ENCODE results near the gene TFDP1.
A peak's percentile ranks its signal among the peaks of the same experiment; 100 is the strongest.
"Not testable (repeated sequence)": the region's sequence is repeated elsewhere in the genome, so short reads cannot be mapped to it uniquely, and the experiment has no call there.

Gene TFDP1

DNA sequence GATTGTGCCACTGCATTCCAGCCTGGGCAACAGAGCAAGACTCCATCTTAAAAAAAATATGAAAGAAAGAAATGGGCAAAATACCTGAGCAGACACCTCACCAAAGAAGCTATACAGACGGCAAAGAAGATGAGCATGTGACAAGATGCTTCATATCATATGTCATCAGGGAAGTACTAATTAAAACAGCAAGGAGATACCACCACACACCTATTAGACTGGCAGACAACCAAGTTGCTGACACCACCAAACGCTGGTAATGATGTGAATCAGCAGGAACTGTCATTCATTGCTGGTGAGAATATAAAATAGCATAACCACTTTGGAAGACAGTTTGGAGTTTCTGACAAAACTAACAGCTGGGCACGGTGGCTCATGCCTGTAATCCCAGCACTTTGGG lies 11.5 kb upstream of the TFDP1 start:
- DNase-seq: no peak

DNA sequence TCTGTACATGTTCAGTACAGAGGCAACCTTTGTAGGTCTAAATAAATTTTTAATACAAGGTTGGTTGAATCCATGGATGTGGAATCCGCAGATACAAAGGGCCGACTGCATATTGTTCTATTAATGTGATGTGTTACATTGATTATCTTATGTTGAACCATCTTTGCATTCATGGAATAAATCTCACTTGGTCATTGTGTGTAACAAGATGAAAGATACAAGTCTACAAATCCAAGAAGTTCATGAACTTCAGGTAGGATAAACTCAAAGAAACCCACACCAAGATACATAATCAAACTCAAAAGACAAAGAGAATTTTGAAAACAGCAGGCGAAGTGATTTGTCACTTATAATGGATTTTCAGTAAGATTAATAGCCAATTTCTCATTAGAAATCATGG lies 8.0 kb upstream of the TFDP1 start:
- DNase-seq: no peak

DNA sequence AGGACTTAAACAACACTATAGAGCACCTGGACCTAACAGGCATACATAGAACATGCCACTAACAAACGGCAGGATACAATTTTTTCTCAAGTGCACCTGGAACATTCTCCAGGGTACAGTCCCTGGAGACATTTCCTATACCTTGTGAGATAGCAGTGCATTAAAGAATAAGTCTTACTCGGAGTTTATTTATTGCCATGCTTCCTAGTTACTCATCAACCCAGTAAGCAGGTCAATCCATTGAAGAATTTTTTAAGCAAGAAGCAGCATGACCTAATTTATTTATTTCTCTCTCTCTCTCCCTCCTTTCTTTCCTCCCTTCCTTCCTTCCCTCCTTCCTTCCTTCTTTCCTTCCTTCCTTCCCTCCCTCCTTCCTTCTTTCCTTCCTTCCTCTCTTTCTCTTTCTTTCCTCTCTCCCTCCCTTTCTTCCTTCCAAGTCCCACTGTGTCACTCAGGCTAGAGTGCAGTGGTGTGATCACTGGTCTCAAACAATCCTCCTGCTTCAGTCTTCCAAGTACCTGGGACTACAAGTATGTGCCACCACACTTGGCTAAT lies 6.6 kb upstream of the TFDP1 start:
- no peak for DNase-seq

DNA sequence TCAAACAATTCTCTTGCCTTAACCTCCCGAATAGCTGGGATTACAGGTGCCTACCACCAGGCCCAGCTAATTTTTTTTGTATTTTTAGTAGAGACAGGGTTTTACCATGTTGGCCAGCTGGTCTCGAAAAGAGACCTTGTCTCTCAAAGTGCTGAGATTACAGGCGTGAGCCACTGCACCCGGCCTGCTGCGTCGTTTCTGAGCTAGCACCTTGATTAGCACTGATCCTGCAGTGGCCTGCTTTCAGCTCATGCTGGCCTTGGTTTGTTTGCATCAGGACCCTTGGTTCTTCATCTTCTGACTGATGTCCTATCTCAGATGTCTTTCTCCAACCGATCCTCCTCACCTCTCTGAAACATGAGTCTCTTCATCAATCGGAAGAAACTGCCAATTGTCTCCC lies 4.9 kb upstream of the TFDP1 start:
- DNase-seq: no peak

DNA sequence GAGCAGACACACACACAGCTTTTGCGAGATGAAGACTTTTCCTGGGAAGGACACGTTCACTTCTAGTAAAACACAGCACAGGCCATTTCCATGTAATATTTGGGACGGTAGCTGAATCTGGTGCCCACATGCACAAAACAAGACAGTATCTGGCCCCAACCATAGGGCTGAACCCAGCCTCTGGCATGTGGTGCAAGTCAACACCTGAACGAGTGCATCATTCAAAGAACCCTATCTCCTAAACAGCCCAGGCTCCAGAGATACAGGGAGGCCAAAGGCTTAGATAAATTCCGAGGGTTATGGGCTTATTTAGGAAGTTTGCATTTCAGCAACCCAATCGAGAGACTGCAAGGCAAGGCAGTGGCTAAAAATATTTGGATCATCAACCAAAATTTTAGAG lies 2.7 kb upstream of the TFDP1 start:
- no peak for DNase-seq

DNA sequence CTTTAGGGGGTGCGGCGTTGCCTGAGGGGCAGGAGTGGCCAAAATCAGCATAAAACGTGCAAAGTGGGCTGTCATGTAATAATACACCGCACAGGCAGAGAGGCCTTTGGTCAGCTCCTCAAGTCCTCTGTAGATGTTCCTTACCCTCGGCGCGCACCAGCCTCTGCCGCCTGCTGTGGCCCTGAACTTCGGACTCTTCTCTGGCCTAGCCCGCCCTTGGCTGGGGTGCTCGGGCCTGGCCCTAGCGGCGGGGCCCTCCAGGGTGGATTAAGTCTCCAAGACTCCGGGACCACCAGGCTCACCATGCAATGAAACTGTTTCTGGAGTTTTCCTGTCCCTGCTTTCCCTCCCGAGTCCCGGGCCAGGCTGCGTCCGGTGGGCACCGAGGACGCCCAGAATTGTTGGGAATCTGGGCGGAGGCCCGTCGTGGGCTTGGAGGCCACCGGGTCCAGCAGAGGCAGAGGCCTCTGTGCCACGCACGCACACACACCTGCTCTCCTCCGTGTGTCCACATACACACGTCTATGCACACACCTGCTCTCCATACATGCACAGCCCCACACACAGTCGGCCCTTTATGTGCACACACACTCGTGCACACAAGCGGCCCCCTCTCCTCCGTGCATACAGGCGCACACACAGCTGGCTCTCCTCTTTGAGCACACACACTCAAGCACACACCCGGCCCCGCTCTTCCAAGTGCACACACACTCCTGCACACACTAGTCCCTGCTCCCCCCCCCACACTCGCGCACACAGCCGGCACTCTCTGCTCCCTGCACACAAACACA lies 1.5 kb upstream of the TFDP1 start:
- DNase-seq: no peak

DNA sequence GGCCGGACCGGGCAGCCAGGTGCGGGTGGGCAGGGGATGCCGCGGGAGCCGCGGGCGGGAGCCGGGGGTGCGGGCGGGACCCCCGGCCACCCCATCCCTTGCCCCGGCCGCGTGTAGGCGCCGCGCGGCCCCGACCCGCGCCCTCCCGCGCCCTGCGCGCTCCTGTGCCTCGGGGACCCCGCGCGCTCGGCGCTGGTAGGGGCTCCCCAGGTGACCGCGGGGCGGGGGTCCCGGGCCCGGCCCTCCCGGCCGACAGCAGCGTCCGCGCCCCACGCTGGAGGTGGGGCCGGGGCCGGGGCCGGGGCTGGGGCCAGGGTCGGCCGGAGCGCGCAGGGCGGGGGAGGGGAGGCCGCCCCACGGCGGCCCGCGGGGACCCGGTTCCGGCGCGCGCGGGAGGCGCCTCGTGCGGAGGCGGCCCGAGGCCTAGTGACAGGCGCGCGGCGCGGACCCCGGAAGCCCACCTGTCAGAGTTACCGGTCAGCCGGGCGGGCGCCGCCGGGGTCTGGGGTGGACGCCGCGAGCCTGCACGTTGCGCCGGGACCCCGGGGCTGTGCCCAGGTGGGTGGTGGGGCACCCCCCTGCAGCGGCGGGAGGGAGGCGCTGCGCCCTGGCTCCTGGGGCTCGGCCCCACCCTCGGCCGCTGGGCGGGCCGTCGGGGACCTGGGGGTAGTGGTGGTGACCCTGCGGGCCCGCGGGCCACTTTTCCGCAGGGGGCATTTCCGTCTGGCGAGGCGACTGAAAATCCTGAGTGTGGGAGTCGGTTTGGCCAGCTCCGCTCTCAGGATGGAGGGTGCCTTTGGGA lies 518 bp downstream of the TFDP1 start:
- peak; percentile 12 for DNase-seq

DNA sequence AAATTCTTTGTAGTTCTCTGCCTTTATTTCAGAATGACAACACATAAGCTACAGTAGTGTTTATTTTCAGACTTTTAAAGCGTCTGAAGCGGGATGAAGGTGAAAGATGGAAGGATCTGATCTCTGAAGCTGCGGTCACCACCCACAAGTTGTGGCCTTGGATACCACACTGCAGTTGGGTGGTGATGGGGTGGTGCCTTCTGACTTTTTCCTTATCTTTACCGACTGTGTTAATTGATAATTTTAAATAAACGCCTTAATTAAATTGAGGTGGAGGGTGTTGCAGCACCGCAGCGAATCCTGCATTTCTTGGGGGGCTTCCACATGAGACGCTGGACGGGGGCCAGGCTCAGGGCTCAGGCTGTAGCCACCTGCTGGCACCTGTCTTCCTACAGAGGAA lies 1.3 kb downstream of the TFDP1 start:
- DNase-seq: no peak

DNA sequence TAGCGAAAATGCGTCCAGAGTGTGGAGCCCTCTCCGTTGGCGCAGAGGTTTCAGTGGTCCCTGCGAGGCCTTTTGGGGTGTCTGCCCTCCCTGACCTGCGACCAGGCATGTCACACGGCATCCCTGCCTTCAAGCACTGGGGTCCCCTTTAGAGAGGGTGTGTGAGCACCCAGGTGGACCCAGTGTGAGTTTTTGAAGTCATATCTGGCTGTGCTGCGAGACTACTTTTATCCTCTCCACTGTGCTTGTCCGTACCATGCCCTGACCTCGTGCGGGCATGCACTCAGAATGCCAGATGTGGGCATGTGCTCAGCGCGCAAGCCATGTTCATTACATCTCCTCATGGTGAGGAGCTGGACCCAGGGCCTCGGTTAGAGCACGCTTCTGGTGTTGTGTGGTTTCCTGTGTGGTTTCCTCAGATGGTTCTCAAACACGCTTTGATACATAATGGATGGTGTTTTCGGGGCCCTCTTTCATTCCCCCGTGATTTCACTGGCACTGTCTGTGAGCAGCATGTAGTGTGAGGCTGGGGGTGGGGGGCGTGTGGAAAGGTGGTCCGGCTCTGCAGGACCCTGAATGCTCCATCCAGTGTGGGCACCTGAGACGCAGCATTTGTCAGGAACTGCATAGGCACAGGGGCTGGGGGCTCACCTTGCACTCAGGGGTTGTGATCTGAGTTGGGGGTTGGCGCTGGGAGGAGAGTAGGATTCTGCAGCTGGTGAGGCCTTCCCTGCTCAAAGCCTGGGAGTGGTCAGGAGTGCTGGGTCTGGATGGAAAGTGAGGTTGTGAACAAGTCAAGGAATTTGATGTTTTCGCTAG lies 2.3 kb downstream of the TFDP1 start:
- DNase-seq: peak; percentile 15

DNA sequence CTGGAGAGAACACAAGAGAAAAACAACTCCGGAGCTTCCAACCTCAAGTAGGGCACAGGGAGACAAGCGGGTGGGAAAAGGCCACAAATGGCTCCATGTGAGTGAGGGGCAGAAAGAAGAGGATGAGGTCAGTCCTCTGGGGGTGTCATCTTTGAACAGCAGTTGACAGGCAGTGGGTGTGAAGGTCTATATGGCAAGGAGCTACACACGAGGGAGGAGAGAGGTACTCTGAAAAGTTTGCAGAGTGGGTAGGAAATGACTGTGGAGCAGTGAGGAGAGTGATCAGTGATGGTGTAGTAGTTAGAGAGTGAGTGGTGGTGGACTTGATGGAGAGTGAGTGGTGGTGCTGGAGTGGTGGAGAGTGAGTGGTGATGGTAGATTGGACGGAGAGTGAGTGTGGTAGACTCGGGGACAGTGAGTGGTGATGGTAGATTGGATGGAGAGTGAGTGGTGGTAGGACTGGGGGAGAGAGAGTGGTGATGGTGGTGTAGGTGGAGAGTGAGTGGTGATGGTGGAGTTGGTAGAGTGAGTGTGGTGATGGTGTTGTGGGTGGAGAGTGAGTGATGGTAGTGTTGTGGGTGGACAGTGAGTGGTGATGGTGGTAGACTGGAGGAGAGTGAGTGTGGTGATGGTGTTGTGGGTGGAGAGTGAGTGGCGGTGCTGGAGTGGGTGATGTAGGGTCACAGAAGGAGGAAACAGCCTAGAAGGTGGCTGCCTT lies 4.0 kb downstream of the TFDP1 start:
- no peak for DNase-seq

DNA sequence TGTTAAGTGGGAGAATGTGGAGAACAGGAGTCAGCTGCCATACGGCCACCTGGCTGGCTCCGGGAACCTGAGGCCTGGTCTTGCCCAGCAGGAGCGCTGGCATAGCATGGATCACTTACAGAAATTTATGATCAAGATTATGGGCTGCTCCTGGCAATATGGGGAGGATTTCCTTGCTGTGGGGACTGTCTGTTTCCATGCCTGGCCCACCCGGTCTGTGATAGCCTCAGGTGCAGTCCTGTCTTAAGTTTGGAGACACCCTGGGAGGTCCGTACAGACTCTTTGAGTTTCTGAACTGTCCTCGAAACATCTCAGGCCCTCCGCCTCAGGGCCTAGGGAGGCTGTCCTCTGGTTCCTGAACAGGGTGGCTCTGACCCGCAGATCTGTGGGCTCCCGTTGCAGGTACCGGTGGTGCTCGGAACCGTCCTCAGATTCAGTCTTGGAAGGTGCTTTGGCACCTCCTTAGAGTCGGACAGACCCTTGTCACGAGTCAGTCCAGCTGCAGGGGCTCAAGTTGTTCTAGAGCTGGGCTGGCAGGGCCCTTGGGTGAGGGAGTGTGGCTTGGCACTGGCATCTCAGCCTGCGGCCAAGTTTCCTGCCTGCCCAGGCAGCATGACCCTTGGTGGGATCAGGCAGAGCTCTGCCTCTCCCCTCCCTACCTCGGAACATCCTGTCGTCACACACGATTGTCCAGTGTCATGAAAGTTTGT lies 4.9 kb downstream of the TFDP1 start:
- no peak for DNase-seq

DNA sequence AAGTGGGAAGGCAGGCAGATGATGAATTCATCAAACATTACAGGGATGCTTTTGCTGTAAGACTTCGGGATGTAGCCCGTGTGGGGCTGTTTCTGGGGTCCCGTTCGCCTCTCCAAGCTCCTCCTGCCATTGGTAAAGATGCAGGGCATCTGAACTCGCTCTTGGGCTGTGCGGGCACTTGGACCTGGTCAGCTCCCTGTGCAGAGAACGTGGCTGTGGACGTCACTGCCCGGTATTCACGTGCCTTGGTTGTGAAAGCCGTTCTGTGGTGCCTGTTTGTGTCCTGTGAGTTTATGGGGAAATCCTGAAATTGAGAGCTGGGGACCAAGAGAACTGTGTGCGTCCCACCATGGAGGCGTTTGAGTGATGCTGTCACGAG lies 5.4 kb downstream of the TFDP1 start:
- no peak for DNase-seq

DNA sequence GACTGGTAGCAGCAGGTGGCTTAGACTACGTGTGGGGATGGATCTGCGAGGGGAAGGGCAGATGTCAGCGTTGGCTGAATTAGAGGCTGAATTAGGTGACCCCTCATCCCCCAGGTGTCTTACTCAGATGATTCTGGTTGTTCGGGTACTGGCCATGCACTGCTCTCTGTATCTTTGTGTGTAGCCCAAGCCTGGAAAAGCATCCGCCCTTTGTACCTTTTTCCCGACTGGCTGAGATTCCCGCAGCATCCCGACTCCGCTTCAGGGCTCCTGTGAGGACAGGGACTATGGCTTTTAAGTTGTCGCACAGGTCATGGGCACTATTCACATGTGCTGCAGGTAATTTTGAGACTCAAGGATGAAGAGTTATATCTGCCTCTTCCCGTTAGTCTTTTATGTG lies 7.2 kb downstream of the TFDP1 start:
- no peak for DNase-seq

DNA sequence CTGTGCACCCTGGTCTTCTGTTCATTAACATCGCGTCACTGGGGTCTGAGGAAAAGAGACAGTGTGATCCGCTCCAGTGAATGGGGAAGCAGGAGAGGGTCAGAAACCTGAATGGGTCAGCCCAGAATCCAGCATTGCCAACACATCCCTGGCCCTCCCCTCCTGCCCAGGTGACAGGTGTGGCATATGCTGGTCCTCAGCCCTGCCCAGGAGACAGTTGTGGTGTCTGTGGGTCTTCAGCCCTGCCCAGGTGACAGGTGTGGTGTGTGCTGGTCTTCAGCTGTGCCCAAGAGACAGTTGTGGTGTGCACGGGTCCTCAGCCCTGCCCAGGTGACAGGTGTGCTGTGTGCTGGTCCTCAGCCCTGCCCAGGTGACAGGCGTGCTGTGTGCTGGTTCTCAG lies 8.0 kb downstream of the TFDP1 start:
- no peak for DNase-seq

DNA sequence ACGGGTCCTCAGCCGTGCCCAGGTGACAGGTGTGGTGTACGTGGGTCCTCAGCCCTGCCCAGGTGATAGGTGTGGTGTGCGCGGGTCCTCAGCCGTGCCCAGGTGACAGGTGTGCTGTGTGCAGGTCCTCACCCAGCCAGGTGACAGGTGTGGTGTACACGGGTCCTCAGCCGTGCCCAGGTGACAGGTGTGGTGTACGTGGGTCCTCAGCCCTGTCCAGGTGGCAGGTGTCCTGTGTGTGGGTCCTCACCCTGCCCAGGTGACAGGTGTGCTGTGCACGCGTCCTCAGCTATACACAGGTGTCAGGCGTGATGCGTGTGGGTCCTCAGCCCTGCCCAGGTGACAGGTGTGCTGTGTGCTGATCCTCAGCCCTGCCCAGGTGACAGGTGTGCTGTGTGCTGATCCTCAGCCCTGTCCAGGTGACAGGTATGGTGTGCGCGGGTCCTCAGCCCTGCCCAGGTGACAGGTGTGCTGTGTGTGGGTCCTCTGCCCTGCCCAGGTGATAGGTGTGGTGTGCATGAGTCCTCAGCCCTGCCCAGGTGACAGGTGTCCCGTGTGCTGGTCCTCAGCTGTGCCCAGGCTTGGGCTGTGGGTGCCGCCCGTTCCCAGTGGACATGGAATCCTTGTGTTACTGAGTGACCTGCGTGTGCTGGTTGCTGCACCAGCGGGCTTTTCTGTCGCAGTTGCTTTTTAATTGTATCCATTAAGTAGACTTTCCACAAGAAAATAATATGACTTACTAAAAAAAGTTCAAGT lies 9.7 kb downstream of the TFDP1 start:
- not testable (repeated sequence) for DNase-seq

DNA sequence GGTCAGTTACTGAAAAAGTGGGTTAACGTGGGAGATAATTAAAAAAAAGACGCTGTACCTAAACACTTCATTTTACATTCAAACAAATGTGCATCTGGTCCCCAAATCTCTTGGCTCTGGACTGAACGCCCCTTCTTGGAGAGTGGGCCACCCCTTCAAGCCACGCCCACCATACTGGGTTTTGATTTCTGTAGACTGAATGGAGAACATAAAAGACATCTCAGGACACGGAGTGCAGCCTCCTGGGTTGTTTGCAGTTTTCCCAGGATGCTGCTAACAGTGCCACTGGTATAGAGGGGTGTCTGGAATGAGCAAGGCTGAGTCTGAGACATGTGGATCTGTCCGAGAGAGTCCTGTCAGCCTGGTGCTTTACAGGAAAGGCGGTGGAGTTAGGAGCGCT lies 10.6 kb downstream of the TFDP1 start:
- no peak for DNase-seq

DNA sequence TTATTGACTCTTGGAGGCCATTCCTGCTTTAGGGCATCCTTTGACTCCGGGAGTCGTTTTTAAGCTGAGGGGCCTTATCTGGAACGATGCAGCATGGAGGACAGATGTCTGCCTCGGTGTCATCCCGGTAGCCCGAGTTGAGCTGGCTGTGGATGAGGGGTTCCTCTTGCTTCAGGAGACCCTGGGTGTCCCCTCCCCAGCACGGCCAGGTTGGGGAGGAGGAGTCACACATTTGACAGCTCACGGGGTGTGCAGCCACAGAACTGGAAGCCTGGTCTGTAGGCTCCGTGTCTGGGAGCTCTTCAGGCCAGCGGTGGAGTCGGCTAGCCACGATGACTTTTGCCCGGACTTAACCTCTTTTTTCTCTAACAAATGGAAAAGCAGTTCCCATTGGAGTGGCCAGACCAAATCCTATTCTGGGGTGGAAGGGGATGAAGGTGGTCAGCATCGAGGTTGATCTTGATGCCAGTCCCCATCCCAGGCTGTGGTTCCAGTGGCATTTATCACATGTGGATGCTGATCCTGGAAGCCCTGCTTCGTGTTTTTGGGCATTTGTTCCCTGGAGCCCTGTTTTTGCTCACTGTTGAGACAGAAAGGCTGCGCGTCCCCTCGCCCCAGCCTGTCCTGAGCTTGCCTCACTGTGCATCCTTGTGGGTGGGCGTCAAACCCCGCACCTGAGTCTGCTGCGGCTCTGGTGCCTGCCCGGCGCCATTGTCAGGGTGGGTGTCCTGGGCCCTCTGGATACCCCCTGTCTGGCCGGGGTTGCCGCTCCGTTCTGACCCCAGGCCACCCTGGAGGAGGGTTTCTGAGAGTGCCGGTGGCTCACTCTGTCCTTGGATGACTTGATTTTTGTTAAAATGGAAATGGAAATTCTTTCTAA lies 12.0 kb downstream of the TFDP1 start:
- DNase-seq: no peak

DNA sequence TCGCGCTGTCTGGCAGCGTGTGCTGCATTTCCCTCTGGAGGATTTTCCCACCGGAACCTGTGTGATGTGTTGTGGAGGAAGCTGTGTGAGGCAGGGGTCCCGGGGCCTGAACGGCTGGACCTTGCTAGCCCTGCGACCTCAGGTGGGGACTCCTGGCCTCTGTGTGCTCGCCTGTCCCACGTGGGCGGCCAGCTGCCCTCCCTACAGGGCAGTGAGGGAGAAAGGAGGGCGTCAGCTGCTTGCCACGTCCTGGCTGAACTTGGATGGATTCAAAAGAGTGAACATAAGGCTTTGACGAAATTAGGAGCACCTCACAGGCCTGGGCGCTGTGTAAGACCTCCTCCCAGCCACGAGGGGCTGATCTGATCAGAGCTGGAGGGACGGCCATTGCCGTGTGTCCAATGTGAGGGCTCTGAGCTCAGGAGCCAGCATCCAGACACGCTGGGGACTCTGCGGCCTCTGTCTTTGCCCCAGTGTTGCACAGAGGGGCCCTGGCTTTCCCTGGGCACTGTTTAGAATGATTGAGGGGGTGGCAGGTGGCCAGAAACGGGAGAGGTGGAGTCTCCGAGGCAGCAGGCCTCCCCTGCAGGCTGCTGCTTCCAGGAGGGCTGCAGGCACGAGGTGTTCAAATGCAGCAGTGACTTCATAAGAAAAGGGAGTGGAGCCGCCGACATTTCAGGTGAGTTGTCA lies 13.0 kb downstream of the TFDP1 start:
- no peak for DNase-seq

DNA sequence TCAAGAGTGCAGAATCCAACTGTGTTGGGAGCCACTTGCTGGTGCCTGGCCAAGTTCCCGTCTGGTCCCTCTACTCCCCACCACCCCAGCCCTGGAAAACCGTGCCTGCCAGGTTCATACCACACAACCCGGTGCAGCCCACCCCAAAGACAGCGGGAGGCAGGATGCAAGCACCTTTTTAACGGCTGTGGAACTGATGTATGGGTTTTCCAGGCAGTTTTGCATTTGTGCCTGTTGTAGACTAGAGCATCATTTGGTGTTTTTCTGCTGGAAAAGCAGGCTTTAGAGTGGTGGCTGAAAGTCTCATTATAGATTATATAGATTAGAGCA lies 13.5 kb downstream of the TFDP1 start:
- no peak for DNase-seq

DNA sequence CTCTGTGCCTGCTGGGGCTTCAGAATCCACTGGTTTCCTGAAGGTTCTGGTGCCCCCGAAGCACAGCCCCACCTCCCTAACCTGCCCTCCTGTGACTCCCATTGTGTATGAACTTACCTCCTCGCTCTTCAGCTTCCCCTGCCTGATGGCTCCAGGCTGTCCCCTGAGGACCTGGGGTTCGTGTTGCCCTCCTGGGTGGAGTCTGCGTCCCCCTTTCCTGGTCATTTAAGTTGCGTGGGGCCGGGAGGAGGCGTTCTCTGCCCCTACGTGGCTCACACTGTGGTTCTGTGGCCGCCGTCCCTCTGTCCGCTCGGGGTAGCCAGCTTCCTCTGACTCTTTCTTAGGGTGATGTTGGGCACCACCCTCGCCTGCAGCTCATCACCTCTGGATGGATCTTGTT lies 13.9 kb downstream of the TFDP1 start:
- DNase-seq: no peak
